Measurements from ENCODE around the gene TICAM2.

Gene TICAM2

DNA sequence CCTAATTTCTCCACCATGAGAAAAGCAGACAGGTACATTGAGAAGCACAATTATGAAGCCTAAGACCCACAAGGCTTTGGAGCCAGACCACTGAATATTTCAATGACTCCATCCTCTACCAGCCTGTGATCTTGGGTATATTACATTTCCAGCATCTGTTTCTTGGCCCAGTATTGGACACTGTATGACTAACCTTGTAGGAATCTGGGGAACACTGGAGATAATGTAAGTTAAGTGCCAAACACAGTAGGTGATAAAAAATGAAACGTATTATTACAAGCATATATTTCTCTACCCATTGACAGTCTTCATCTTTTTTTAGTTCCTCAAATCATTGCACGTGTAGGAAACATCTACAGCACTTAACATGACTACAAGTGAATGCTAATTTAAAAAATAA, 29.1 kb downstream of the TICAM2 start:
- in situ Hi-C loops (cut with HindIII; ENCODE audit: low sequenced_read_pairs): loop anchor here (10.0 kb wide), 1 partner anchor 258 kb away; no protein-coding TSS in a partner anchor

DNA sequence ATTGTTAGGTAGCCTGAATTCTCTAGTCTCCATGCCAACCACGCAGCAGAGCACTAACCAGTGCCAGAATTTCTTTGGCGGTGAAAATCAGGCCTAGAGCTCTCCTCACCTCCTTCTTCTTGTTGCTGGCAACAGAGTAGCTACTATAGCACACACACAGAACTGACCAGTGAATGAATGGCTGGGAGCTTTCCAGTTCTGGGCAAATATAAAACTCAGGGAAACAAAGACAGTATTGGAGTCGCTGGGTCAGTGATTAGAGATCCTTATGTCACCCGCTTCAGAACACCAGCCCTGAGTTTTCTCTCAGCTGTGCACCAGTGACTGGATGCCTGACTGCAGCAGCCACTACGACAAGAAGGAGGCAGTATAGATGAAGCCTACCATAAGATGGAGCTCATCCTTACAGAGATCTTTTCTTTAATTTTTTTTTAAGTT, 30.8 kb downstream of the TICAM2 start:
- in situ Hi-C loops (cut with HindIII; ENCODE audit: low sequenced_read_pairs): loop anchor here (10.0 kb wide), 1 partner anchor 257 kb away; no protein-coding TSS in a partner anchor

DNA sequence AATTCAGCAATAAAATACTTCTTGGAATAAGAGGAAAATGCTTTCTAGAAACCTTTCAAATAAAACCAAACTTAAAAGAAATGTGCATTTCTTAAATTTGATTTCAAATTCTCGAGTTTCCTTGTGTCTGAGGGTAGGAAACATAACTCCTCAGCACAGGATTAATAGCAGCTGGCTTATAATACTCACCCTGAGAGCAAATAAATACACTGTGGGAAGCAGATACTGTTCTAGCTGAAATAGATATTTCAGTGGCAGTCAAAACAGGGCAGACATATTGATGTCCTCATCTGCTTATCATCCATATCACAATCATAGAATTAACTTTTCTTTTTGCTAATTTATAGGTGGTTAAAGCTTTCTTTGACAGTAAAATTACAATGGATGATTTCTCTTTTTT, 33.6 kb downstream of the TICAM2 start:
- in situ Hi-C loops (cut with HindIII; ENCODE audit: low sequenced_read_pairs): no loop called here

DNA sequence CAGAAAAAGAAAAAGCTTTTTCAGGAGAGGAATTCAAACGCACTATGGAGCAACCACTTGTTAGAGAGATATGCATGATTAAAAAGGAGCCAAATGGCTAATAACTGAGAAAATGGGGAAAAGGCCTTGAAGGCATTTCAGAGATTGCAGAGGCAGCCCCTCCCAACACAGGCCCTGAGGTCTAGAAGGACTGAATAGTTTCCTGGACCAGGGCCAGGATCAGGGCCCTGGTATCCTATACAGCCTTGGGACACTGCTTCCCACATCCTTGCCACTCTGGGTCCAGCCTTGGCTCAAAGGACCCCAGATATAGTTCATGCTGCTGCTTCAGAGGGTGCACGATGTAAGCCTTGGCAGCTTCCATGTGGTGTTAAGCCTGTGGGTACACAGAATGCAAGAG, 37.0 kb downstream of the TICAM2 start:
- in situ Hi-C loops (cut with HindIII; ENCODE audit: low sequenced_read_pairs): no loop called here

DNA sequence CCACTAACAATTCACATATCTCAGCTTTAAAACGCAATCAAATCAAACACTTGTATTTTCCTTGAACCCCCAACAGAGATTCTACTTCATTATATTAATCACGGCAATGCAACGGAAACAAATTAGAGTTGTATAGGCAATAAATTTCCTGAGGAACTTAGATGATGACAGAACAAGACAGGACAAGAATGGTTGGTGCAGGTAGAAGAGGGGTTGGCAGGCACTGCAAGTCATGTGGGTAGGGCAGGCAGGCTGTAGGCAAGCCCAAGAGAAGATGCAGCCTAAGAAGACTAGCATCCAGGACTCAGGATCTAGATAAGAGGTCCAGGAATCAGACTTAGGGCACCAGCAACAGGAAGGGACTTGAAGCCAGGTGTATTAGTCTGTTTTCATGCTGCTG, 41.1 kb downstream of the TICAM2 start:
- in situ Hi-C loops (cut with HindIII; ENCODE audit: low sequenced_read_pairs): no loop called here

DNA sequence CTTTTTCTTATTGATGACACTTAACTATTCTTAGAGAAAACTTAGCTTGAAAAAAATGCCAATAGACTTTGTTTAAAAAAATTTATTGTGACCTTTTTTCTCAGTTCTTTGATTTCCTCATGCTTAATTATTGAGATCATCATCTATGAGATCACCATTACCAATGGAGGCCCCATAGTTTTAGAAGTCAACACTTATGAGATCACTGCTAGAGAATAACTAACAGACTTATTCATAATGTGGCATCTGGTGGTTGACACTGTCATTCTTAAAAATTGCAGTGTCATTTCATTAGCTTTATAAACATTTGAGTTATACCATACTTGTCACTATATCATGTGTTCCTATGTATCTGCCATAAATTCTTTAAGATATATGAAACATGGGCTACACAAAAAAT, 42.8 kb downstream of the TICAM2 start:
- in situ Hi-C loops (cut with HindIII; ENCODE audit: low sequenced_read_pairs): no loop called here

DNA sequence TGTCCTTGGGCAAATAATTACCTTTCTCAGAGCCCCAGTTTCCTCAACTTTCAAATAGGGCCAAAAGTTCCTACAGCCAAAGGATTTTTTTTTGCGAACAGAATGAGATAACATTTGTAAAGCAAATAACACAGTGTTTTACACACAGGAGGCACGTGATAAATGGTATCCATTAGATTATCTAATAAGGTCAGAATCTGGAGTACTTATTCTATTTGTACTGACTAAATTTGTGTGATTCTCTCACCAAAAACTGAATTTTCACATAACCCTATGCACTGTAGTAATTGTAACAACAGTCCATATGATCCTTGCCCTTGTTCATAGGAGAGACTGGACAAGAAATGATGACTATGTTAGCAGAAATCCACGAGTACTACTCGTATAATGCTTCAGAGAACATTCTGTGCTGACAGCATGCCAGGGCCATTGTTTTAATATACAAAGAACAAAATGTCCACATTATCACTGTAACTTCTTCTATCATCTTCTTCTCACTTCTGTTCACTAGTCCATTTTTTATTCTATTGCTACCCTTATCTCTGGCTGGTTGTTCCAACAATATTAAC, 43.8 kb downstream of the TICAM2 start:
- in situ Hi-C loops (cut with HindIII; ENCODE audit: low sequenced_read_pairs): no loop called here

DNA sequence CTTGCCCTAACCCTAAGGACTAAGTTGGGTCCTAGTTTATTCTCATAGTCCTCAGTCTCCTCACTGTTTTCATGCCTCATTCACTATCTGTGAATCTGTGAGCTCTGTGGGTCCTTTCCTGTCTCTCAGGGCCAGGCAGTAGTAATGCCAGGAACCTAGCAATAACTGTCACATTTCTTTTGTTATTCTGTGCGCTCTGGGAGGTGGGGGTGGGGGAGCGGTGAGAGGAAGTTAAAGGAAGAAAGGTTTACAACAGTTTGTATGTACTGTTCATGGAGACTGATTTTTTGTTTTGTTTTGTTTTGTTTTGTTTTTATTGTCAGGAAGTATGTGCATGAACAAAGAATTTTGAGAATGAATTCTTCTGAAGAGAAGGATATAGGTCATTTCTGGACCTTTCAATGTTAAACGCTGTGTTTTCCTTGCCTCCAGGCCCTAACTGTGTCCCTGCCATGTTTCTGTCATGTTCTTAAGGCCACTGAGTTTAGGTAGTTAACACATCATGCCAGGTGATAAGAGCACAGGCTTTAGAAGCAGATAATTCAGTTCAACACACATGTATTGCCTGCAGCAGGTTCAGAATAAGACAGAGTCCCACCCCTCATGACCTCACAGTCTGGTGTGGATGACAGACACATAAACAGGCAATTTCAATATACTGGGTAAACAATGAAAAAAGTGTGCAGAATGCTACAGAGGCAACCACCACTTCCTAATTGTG, 44.5 kb downstream of the TICAM2 start:
- in situ Hi-C loops (cut with HindIII; ENCODE audit: low sequenced_read_pairs): no loop called here

DNA sequence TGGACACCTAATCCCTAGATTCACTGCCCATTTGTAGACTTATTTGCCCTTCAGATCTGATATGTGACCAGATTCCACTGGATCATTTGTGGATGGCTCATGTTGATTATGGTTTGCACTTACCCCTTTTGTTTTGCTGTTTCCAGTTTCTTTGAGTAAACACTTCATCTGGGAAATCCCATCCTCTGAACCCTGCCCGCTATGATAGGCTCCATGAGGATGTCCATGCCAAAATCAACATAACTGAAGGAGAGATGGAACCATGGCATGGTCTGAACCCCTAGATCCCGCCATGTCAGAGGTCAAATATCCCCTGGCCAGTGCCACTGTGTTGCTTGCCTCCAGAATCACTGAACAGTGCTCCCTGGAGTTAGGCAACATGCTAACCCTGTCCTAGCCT, 46.0 kb downstream of the TICAM2 start:
- in situ Hi-C loops (cut with HindIII; ENCODE audit: low sequenced_read_pairs): no loop called here

DNA sequence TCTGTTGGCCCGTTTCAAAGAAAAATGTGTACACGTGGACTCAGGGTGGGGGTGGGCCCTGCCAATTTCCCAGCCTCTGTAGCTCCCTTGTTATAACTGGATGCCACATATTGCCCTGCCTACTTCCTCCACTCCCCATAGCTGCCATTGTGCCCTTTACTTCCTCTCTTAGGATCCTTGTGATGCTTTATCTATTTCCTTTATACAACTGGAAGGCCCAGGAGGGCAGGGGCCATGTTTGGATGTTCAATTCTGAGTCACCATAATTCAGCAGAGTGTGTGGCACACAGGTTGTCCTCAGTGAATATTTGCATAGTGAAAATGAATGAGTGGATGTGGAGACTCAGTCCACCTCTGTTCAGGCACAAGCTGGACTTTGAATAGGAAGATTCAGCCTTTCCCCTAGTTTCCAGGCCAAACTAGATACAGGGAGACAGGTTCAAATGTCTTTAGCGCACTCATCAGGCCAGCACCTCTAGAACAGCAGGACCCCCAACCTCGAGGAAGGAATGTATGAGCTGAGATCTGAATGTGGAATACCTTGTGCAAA, 47.1 kb downstream of the TICAM2 start:
- in situ Hi-C loops (cut with HindIII; ENCODE audit: low sequenced_read_pairs): no loop called here

DNA sequence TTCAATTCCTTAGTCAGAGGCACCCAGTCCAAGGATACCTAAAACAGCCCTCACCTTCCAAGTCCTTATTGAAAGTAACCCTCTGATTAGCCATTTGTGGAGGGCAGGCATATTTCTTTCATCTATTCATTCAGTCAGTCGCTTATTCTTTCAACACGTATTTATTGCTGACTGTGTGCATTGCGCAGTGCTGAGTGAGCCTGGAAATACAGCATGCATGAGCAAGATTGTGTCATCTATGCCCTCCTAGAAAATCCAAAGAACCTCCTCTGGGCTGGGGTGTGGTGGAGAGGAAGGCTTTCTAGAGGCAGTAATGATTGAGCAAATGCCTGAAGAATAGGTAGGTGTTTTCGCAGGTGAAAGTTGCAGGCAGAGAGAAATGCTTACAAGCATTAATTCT, 49.2 kb downstream of the TICAM2 start:
- in situ Hi-C loops (cut with HindIII; ENCODE audit: low sequenced_read_pairs): no loop called here

DNA sequence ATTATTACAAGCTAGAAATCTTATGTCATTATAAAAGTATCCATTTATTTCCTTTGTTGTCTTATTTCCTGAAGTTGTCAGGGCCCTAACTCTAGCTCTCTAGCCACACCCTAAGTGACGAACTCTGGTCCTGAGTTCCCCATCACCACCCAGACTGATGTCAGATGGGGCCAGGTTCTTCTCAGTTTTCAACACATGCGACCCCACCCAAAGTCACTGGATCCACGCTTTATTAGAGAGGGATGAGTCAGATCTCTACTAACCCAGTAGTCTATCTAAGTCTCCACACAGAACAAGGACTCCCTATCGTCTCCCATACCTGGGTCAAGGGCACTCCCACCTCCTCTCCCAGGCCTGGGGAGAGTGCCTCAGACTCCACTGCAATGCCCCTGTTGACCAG, 50.9 kb downstream of the TICAM2 start:
- in situ Hi-C loops (cut with HindIII; ENCODE audit: low sequenced_read_pairs): no loop called here

DNA sequence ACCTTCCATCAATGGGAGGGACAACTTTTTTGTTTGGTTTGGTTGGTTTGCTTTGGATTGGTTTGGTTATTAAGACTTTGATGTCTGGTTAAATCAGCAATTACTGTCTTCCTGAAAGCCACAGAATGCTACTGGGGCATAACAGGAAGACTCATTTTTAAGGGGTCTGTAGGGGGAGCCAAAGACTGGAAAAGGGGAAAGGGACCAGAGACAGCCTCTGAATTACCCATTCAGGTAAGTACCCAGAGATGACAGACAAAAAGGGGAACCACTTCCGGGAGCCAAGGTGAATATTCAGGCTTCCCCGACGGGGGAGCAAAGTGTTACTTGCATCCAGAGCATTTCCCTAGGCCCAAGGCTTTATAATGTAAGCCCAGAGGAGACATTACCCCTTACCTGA, 53.1 kb downstream of the TICAM2 start:
- in situ Hi-C loops (cut with HindIII; ENCODE audit: low sequenced_read_pairs): no loop called here

DNA sequence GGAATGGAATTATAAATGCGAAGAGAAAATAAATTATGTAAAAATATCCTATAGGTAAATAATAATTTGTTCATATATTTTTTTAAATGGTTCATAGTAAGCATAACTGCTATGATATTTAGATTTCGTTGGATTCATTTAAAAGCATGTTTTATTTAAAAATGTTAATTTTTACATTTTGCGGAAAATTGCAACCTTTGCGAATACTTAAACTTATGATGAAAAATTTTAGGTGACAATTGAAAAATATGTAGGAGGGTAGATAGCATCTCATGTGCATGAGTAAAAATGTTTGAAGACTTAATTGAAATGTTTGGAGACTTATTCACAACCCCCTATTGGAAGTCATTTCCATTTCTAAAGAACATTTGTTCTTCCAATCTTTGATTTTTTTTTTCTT, 53.6 kb downstream of the TICAM2 start:
- in situ Hi-C loops (cut with HindIII; ENCODE audit: low sequenced_read_pairs): no loop called here

DNA sequence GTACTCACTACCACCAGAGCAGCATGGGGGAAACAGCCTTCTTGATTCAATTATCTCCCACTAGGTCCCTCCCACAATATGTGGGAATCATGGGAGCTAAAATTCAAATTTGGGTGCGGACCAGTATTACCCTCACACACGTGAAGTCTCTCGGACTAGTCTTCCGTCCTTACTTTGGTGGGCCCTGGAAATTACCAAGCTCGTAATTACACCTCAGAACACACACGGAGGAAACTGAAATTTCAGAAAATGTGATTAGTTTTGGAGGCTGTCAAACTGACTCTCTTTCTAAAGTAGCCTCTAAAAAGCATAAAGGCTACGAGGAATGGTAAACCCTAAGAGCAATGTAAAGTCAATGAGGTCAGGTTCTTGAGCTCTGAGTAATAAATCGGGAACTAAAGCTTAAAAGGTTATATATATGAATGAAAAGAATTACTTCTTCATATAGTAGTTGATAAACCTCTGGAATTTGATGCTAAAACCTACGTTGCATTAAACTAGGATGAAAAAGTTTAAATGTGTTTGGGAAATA, 56.9 kb downstream of the TICAM2 start:
- in situ Hi-C loops (cut with HindIII; ENCODE audit: low sequenced_read_pairs): no loop called here

DNA sequence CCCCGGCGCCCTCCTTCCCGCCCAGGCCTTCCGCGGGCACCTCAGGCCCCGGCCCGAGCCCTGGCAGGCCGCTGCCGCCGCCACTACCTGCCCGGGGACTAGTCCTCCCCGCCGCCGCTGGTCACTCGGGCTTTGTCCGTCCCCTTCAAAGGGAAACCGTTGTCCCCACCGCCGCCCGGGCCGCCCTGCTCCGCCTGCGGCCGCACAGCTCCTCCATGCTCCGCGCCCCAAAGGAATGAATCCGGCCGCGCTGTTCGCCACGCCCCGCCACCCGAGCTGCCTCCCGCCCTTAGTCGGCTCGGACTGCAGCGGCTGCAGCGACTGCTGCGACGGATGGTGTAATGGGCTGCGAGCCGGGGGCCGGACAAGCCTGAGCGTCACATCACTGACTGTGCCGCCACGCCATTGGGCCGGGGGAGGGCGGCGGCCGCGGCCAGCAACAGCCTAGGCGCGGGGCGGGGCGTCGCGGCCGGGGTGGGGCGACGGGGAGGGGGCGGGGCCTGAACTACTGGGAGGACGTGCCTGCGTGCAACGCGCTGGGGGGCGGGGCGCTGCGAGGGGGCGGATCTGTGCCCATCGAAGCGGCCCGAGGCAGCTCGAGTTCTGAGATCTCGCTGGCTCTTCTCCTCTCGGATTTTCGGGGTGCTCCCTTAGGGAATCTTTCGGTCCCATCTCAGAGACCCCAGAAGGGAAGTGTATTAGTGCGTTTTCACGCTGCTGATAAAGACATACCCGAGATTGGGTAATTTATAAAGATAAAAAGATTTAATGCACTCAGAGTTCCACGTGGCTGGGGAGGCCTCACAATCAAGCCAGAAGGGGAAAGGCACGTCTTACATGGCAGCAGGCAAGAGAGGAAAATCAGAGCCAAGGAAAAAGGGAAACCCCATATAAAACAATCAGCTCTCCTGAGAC, 57.6 kb downstream of the TICAM2 start, which contains the start of gene FEM1C:
Gene FEM1C (minus strand): TSS at position 340 of the 915 bp plus-strand sequence. CDS start 1,282 bp downstream, outside the sequence.
- in situ Hi-C loops (cut with HindIII; ENCODE audit: low sequenced_read_pairs): no loop called here

DNA sequence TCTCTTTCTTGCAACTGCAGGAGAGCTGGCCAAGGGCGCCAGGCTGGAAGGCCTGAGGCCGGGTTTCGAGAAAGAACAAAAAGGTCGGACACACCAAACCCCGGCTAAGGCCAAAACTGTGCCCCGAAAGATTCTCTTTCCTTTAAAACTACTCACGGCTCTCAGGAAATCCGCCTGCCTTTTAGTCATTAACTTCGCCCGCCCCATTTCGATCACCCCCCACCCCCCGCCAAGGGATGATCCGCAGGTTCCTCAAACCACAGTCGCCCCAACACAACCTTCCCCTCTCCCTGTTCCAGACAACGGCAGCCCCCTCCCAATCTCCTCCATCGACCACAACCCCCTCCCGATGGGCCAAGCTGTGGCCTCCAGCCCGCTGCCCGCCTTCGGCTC, 58.2 kb downstream of the TICAM2 start:
- in situ Hi-C loops (cut with HindIII; ENCODE audit: low sequenced_read_pairs): no loop called here

DNA sequence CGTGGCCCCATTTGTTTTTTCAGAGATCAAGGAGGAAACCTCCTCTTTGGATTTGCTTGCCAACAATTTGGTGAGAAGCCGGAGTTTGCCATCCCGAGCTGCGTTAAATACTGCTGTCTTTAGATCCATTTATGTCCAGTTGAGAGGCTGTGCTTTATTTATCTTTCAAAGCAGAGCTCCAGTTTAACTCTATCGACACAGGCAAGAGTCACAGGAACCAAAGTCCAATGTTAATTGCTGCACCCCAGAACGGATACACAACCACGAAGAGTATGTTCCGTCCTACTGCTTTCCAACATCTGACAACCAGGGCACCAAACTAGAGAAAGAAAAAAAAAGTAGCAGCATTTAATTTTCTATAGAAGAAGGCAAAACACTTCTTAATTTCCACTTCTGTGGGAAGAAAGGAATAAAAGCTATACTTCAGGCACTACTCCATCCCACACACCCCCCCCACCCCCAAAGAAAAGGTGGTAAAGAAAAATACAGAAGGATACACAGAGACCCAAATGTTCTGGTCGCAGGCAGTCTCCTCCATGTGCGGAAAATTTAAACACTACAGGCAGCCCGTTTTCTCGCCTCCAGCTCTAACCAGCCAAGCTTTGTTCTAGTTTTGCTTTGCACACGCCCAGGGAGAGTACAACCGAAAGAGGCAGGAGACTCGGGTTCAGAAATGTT, 58.8 kb downstream of the TICAM2 start:
- in situ Hi-C loops (cut with HindIII; ENCODE audit: low sequenced_read_pairs): no loop called here

DNA sequence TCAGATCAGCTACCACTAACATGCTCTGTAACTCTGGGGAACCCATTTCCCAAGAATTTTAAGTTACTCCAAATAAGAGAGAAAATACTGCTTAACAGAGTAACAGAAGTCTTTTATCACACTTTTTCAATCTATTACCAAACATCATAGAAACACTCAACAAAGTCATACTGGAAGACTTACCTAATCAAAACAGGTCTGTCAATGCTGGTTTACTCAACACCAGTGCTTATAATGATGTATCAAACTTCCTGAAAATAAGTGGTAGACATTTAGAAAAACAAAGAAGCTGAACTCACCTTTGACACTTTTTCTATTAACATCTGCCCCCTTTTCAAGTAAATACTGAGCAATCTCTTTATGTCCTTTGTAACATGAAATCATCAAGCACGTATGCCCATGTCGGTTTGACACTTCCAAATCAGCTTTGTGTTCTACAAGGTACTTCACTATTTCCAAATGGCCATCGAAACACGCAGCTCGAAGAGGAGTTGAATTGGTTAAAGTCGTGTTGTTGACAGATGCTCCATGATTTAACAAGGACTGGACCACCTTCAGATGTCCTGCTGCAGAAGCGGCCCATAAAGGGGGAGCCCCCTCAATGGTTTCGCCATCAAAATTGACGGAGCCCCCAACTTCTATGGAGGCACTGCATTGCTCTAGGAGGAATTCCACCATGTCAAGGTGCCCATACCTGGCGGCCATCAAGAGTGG, 59.5 kb downstream of the TICAM2 start:
- in situ Hi-C loops (cut with HindIII; ENCODE audit: low sequenced_read_pairs): no loop called here

DNA sequence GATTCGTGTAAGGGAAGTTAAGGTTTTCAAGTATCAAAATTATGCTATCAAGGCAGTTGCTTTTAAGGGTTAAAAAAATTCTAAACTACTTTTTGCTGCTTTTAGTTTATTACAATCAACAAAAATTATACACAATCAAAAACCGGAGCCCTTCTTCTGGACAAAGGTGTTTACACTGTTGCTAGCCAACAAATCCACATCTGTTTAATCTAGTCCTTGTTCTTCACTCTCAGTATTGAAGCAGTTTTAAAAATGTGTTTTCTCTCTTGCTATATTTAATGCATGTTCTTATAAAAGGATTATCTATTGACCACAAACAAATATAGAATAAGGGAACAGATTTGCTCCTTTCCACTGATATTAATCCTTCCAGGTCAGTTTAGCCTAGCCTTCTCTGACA, 60.2 kb downstream of the TICAM2 start:
- in situ Hi-C loops (cut with HindIII; ENCODE audit: low sequenced_read_pairs): no loop called here
